ENCODE data around the gene NR3C2.

Gene NR3C2

GRCh38 chr4:148300877-148301276 is 141.3 kb downstream of the NR3C2 start:
- DNase-seq = no peak

- no peak for DNase-seq
These were observed 142.9 kb downstream of the NR3C2 start for GRCh38 chr4:148299337-148299736.

DNA sequence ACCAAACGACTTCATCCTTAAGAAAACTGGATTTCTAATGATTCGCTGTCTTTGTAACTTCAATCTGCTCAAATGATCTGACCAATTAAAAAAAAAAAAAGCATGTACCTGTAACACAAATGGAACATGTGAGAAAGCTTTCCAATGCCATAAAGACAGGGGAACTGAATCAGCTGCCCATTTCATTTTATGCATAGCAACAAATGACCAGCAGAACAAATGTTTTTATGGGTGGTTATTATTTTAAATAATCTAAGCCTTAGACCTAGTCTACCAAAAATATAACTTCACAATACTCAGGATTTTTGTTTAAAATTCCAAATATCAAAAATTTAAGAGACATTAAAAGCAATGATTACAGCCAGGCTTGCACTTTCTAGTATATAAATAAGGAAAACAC is 145.7 kb downstream of the NR3C2 start:
- no peak for DNase-seq

DNA sequence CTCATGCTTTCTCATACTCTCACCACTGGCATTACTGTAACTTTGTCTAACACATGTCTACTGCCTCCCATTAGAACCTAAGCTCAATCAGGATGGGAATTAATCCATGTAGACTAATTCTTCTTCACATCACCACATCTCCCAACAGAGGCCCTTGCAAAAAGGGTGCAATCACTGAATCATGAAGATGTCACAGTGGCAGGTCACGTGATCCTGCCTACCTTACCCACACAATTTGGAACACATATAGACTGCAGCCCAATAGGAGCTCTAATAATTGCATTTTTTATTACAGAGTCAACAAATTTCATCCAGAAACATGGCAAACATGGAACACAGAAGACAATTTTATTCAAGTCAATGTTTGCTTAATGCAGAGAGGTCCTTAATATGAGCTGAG is 146.6 kb downstream of the NR3C2 start:
- DNase-seq = no peak

GRCh38 chr4:148293571-148293970 is 148.6 kb downstream of the NR3C2 start:
- DNase-seq = no peak

DNA sequence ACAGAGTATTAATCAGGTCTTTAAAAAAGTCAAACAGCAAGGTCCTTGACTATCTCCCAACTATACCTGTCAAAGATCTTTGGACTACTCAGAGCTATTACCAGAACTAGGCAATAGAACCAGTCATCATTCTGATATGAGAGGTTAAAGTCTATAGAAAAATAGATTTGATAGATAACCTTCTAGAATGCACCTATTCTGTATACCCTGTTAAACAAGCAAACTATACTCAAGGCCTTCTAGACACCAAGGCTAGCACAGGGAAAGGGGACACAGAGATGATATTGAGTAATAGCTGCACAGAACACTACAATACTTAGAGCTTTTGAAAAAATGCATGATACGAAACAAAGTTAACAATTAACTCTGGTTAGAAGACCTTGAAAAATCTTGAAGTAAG is 149.5 kb downstream of the NR3C2 start:
- DNase-seq = no peak

DNA sequence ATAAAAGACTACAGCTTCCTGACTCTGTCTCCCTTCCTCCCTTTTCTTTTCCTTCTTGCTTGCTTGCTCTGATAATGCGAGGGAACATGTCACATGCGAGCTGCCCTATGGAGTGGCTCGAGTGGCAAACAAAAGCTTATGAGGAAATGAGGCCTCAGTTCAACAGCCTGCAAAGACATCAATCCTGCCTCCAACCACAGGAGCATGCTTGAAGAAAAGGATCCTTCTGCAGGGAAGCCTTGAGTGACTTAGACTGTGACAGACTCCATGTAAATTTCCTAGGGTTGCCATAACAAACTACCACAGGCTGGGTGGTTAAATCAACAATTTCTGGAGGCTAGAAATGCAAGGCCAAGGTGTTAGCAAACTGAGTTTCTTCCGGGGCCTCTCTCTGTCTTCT is 152.5 kb downstream of the NR3C2 start:
- DNase-seq = no peak

GRCh38 chr4:148288448-148288847 is 153.8 kb downstream of the NR3C2 start:
- DNase-seq = no peak

- no peak for DNase-seq
These were observed 155.1 kb downstream of the NR3C2 start for GRCh38 chr4:148287111-148287510.

- no peak for DNase-seq
These were observed 156.2 kb downstream of the NR3C2 start for GRCh38 chr4:148286012-148286411.

- no peak for DNase-seq
These were observed 158.5 kb downstream of the NR3C2 start for GRCh38 chr4:148283665-148284064.

DNA sequence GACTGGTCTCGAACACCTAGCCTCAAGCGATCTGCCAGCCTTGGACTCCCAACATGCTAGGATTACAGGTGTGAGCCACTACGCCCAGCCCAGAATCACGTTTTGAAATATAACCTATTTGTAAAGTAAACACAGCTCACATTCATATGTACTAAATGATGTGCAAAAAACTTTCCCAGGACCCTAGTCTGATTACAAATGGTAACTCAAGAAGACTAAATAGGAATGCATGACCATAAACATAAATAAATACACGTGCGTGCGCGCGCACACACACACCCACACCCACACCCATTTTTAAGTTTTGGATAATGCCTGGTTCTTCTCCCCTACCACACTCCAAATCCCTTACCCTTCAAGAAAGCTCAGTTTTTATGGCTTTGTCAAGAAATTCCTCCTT is 163.9 kb downstream of the NR3C2 start:
- DNase-seq = no peak

- DNase-seq = no peak
These were observed 166.9 kb downstream of the NR3C2 start for GRCh38 chr4:148275266-148275665.

- DNase-seq = no peak
These were observed 168.7 kb downstream of the NR3C2 start for GRCh38 chr4:148273501-148273986.

GRCh38 chr4:148271166-148271565 is 171.0 kb downstream of the NR3C2 start:
- no peak for DNase-seq

GRCh38 chr4:148270630-148271029 is 171.6 kb downstream of the NR3C2 start:
- DNase-seq = no peak

DNA sequence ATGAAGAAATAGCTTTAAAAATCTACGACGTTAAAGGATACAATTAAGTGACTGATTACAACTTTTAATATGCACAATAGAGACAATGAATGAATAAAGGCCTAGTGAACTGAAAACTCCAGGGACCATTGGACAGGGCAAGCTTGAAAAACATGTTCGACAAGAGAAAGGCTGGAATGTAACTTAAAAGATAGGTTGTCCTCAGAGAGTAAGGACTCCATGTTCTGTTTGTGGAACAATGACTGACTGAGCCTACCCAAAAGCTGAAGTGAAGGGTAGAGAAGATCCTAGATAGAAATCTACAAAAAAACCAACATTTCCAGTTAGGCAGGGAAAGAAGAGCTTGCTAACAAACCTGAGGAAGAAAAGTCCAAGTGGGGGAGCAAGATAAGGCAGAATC is 173.4 kb downstream of the NR3C2 start:
- no peak for DNase-seq

DNA sequence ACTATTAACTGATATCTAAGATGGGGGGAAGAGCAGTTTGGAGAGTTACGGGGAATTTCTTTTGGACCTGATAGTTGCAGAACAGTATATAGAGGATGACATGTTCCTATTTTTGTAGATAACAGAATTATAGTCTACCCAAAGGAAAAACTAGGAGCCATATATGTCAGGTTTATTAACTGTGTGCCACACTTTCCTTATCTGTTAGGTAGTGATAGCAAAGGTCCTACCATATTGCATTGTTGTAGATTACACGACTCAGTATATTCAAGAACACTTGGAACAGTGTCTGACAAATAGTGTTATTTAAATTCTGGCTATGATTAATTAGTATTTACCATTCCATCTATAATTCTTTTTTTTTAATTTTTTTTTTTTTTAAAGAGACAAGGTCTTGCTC is 175.3 kb downstream of the NR3C2 start:
- DNase-seq = no peak

- no peak for DNase-seq
These were observed 176.0 kb downstream of the NR3C2 start for GRCh38 chr4:148266240-148266639.

DNA sequence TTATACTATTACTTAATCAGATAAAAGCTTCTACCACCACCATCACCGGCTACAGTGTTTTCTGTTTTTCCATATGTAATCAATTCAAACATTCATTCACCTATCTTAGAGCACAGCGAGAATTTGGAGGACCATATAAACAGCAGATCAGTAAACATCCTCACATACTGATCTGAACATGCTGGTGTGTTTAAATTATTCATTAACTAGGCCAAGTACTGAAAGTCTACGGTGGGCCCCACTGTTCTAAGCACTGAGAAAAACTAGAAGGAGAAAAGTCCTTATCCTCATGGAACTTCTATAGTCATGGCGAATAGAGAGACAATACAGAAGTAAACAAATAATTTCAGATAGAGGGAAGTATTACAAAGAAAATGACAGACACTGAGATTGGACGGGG is 176.6 kb downstream of the NR3C2 start:
- DNase-seq = no peak

- no peak for DNase-seq
These were observed 178.4 kb downstream of the NR3C2 start for GRCh38 chr4:148263802-148264201.

- no peak for DNase-seq
These were observed 179.1 kb downstream of the NR3C2 start for GRCh38 chr4:148263127-148263526.

GRCh38 chr4:148261848-148262247 is 180.4 kb downstream of the NR3C2 start:
- DNase-seq = no peak

DNA sequence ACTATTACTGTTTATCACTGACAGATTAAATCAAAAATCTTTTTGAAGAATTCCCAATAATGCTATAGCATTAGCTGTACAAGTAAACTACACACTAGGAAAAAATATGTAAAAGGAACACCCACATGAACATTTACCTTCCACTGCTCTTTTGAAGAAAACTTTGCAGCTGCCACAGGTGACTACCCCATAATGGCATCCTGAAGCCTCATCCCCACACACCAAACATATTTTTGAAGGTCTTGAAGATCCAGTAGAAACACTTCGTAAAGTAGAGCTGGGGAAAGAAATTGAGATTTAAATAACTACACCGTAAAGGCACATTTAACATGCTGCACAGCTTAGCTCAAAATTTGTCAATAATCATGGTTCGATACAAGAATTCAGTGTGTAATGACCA is 182.4 kb downstream of the NR3C2 start:
- DNase-seq = no peak

DNA sequence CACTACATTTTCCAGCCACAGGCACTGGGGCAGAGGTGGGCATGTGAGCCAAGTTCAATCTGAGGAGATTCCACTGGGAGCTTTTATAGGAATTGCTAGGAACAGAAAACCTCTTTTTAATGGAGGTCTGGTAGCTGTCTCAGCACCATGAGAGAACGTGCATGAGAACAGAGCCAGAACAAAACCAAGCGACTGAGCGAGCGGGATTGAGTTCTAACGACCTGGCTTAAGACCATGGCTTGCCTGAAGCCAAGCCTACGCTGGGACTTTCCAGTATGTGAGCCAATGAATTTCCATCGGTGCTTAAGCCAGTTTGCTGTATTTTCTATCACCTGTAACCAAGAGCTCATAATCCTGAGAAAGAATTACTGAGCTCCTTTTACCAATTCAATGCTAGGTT is 183.7 kb downstream of the NR3C2 start:
- DNase-seq = no peak

DNA sequence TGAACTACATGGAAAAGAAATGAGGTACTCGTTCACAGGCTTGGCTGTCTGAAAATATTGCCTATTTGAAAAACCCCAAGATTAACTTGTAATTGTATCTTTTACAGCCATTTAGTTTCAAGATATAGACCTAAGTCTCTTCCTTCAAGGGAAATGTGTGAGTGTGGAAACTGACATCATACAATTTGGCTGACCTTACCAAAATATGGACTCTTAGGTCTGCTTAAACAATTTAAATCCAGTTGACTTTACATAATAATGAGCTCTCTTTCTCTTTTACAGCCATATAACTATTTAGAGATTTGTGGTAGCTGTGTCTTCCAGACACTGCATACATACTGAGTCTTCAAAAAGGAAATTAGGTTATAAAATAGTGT is 186.9 kb downstream of the NR3C2 start:
- DNase-seq = no peak
